Pulmonary artery endothelial cell (primary cell): ENCODE data around the gene DISC1. TPM values are rescaled to one million over a fixed set of nuclear protein-coding genes. Genes with fewer than 3 reads are reported as not detected.

Experiments
- DNase-seq: peaks from one replicate; pipeline ENCODE4 v3.0.0-alpha.2; 2011; ENCODE audit warnings: low read depth, low spot score
- total RNA-seq: library from RNA; depleted of rRNA; stranded (reverse); fragments of >200 nt; gene quantifications from 2 replicates; pipeline ENCODE4 v1.2.3, GENCODE V29; 2014

Gene DISC1
- total RNA-seq, 1 donor from 2014 or later: 10.9 TPM

- DNase-seq: no peak
Observed at GRCh38 chr1:231694465-231695077, 68.0 kb downstream of the DISC1 start.

- no peak for DNase-seq
Observed at GRCh38 chr1:231695439-231696255, 69.1 kb downstream of the DISC1 start.

GRCh38 chr1:231699784-231700183, 73.2 kb downstream of the DISC1 start:
- DNase-seq: no peak

GRCh38 chr1:231701306-231701705, 74.7 kb downstream of the DISC1 start:
- DNase-seq: no peak

DNA sequence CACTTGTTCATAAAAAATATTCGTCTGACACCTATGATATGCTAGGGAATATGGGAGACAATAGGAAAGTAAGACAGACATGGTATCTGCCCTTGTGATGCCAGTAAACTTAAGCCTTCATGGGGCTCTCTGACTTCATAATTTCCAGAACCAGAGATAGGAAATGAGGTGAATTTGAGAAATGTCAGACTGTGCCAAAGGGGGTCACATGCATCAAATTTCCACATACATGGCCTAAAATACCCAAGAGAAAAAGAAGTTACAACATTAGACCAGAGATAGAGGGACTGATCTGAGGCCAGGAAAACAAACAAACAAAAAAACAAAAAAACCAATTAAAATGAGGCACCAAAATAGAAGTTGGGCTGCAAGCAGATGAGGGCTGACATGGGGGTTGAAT, 75.7 kb downstream of the DISC1 start:
- DNase-seq: no peak

- DNase-seq: no peak
Observed at GRCh38 chr1:231702804-231703203, 76.2 kb downstream of the DISC1 start.

DNA sequence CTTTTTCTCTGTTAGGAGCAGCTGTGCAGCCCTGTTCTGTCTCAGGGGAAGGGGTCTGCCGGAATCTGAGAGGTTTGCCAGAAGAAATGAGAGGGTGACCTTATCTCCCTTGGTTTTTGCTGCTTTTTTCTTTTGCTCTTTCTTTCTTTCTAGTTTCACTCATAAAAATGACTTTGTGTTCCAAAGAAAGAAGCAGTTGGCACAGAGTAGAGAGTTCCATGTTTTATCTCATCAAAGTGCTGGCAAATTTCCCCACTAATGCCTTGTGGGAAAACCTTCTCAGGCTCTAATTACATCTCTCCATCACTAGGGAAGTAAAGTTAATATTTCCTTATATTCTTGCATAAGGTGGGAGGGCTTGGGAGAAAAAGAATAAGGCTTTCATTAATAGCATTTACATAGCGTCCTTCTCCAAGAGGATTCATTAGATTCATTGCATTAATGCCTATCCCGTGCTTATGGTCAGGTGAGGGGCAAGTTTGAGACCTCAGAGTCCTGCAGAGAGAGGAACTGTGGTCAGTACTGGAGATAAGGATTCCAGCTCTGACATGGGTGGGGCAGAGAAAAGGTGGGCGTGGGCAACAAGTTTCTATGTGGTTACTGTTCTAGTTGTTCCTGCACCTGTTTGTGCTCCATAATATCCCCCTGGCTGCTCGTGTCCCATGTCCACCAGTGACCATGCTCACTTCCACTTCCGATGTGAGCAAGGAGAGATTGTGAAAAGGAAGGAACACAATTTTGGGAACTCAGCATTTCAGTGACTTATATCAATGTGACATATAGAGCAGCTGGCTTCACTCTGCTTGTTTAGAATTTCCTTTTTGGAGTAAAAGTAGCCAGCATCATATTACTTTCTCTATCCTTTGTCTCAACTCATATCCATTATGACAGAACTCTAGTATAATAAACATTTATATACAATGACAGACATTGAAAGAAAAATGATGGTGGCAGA, 79.5 kb downstream of the DISC1 start:
- no peak for DNase-seq

DNA sequence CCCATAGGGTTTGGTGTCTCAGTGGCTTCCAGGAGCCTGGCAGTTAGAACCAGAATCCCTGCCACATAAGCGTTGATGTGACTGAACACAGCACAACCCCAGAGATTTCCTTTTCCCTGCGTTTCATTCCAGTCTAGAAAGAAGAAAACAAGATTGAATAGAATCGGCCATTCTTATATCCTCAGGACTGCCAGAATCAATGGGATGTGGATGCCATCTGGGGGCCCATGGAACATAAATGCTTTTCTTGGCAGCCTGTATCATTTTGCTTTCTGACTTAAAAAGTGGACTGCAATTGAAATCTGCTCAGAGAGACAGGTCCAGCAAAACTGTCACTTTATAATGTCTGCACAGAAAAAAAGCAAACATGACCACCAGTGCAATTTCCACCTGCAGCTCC, 80.3 kb downstream of the DISC1 start:
- DNase-seq: no peak

GRCh38 chr1:231707407-231707806, 80.8 kb downstream of the DISC1 start:
- no peak for DNase-seq

DNA sequence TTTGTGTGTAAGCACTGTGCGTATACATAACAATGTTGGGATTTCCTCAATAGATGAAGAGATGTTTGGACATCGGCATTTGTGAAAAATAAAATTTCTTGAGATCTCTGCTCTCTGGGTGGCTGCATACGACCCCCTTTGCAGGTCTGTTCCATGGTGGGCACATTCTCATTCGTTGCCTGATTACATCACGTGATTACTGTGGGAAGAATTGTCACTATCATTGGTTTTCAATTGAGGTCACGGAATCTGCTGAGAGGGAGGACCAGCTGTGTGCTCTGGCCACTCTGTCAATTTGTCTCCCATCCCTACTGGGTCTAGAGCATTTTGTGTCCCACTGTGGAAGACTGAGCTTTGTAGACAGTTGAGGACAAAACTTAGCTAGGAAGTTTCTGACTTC, 81.8 kb downstream of the DISC1 start:
- DNase-seq: no peak

- no peak for DNase-seq
Observed at GRCh38 chr1:231714440-231714839, 87.8 kb downstream of the DISC1 start.

DNA sequence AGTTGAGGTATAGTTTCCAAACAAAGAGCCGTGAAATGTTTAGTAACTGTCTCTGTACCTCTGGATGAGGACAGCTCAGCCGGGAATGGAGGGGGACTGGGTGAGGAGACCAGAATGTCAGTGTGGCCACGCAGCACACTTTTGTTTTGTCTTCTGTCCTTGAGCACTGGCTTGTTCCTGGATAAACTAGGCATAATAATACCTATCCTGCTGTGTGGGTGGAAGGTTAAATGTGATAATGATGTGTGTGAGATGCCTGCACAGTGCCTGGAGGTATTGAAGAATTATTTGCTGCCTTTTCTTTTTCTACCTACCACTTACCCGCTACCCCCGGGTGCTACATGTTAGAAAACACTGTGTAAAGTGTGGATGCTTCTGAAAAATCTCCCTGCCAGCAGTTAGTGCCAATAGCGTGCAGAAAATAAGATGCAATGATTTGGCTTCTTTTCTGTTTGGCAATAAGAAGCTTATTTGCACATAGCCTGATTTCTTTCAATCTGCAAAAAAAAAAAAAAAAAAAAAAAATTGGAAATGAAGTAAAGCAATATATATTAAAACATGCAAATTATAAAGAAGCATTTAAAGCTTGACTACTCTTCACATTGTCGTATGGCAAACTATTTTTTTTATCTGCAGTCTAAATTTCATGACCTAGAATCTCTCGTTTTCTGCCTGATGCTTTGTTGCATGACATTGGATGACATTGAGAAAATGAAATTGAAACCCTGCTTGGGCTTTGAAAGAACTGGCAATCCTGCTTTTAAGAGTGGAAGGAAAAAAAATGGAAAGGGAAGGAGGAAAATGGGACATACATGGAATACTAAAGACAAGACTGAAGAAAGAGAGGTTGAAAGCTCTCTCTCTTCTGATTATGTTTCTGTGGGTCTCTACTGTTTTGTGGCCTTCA, 89.5 kb downstream of the DISC1 start:
- no peak for DNase-seq

DNA sequence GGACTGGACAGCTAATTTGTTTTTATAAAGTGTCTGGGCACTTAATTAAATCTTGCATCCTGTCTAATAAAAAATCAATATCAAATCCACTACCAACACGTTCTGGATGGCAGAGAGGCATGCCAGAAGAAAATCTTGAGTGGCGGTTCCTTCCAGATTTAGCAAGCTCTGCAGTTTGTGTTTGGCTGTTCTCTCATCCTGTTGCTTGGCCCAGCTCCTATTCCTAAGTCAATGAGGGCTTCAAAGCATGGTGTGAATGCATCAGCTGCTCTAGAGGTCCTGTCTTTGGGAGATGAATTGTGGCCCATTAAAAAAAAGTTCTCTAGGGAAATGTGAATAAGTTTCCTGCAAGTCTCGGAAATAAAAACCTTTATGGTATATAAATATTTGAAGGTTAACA, 90.3 kb downstream of the DISC1 start:
- no peak for DNase-seq

- no peak for DNase-seq
Observed at GRCh38 chr1:231719485-231720183, 93.0 kb downstream of the DISC1 start.

DNA sequence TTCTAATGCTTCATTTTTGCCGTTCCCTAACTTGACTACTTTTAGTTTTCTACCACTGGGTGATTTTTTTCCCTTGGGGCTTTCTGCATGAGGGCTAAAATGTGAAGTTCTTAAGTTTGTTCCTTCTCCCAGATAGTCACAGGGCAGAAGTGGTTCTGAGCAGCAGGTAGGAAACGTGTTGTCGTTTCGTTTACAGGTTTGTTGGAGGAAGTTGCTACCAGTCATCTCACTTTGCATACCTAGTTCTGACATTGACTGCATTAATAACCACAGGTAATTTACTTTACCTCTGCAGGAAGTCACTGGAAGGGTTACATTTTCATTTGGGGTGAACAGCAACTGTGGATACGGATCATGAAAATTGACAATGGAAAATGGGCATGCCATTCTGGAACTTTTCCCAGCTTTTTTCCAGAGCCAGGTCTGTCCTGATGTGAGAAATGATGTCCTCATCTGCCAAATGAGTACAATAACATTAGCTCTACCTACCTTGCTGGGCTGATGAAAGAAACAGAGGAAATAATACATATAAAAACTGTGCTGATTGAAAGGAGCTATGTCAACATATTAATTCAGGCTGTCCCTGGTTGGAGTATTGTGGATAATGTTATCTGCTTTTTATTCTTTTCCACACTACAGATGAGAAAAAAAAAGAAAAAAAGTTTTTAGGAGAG, 94.2 kb downstream of the DISC1 start:
- DNase-seq: no peak

GRCh38 chr1:231721436-231721835, 94.8 kb downstream of the DISC1 start:
- no peak for DNase-seq

DNA sequence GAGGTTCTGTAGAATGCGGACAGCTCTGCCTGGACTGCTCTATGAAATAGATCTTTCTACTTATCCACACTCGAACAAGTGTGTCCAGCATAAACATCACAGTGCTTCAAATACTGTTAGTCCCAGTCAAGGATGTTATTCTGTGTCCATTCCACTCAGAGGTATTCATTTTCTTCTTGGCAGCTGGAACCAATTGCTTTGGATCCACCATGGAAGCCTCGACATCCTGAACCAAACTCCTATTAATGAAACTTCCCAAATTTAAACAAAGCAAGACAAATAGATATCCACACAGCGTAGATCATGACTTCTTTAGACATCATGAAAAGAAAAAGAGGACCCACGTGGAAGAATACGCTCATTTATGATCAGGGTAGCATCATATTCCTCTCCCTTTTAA, 95.8 kb downstream of the DISC1 start:
- DNase-seq: no peak

DNA sequence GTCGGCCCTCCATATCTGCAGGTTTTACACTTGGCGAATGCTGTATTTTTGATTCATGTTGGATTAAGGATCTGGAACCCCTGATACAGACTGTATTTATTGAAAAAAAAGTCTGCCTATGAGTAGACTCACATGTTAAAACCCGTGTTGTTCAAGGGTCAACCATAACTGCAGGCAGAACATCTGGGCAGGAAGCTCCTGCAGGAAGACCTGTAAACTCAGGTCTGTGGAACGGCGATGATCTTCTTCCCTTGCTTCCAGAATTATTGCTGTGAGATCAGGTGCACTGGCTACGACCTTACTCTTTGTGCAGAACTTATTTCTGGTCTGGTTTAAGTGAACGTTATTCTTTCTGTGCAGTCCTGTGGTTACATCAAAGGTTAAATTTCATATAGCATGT, 96.6 kb downstream of the DISC1 start:
- DNase-seq: no peak

GRCh38 chr1:231724041-231724440, 97.5 kb downstream of the DISC1 start:
- DNase-seq: no peak
